SK-N-MC (cell line): ENCODE data around the gene SCD5.

Experiments
- DNase-seq: peaks from one replicate; pipeline ENCODE4 v3.0.0-alpha.2; 2011; ENCODE audit warnings: low read depth, low spot score
- H3K27ac ChIP-seq: fragments of 200-600 bp; sonication (generic); 2 replicates; pipeline ENCODE4 v1.5.1; 2016; ENCODE audit warnings: mixed run types
- H3K36me3 ChIP-seq: fragments of 200-600 bp; sonication (generic); 2 replicates; pipeline ENCODE4 v1.6.1; 2017; ENCODE audit warnings: antibody characterized with exemption, low read length, mixed read lengths; ENCODE audit not compliant: insufficient read depth
- H3K4me3 ChIP-seq: fragments of 200-600 bp; sonication (generic); 2 replicates; pipeline ENCODE4 v1.5.1; 2016
- H3K9ac ChIP-seq: fragments of 200-600 bp; sonication (generic); 2 replicates; pipeline ENCODE4 v1.8.0; 2017; ENCODE audit warnings: mixed run types, mixed read lengths; ENCODE audit not compliant: insufficient read length
- H3K9me3 ChIP-seq: fragments of 200-600 bp; sonication (generic); 2 replicates; pipeline ENCODE4 v1.6.1; 2017; ENCODE audit warnings: low read depth, mild to moderate bottlenecking, antibody characterized with exemption, low read length, moderate library complexity, mixed read lengths
- EZH2 ChIP-seq: fragments of 200-600 bp; sonication (generic); IDR thresholded peaks from one replicate; pipeline ENCODE4 v1.6.1; 2017; ENCODE audit warnings: antibody characterized with exemption
- FOXP2 ChIP-seq: optimal IDR thresholded peaks from 2 replicates; pipeline ENCODE3; 2011; ENCODE audit warnings: mild to moderate bottlenecking, moderate library complexity; ENCODE audit not compliant: insufficient read depth; ENCODE audit errors: extremely low read length, control extremely low read depth
- POLR2AphosphoS5 ChIP-seq: IDR thresholded peaks from 2 replicates; pipeline ENCODE4 v1.6.1; 2012; ENCODE audit warnings: mild to moderate bottlenecking, low read depth, low read length, borderline replicate concordance

SCD5 gene

DNA sequence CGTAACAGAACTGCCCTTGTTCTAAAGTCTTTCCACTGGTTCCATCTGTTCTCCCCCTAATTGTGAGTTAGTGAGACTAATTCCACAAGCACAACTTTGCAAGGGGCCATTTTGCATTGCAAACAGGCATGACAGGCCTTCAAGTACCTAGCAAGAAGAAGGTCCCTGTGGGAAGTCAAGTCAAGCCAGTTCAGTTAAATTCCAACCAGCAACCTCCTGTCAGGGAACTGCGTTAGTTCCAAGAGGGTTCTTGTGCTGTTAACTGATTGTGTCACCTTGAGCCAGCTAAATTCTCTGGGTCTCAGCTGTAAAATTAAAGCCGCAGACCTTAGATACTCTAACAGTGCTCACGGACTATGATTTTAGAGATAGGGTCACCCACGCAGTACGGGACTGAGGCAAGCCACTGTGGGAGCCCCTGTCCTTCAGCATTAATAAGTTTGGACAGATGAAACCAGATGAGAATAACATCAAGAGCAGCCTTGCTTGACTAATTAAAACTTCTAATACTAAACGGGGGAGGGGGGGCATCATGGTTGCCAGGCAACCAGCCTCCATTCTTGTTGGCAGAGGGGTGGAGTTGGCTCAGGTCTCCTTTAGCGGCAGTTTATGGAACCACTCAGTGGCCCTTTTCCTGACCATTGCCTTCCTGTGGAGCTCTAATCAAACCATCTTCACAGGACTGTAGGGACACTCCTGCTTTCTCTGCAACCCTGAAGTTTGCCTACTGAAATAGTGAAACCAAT is 212.7 kb downstream of the SCD5 start:
- no peak for TF ChIP-seq FOXP2
- no peak for TF ChIP-seq POLR2AphosphoS5
- no peak for TF ChIP-seq EZH2
- Histone ChIP-seq H3K9ac (no peak overlapping the region), H3K4me3 (no peak overlapping the region), H3K27ac (no peak overlapping the region), H3K36me3 (no peaks in the 10 kb centered on the region), H3K9me3 (no peaks in the 10 kb centered on the region)
- DNase-seq: no peak

DNA sequence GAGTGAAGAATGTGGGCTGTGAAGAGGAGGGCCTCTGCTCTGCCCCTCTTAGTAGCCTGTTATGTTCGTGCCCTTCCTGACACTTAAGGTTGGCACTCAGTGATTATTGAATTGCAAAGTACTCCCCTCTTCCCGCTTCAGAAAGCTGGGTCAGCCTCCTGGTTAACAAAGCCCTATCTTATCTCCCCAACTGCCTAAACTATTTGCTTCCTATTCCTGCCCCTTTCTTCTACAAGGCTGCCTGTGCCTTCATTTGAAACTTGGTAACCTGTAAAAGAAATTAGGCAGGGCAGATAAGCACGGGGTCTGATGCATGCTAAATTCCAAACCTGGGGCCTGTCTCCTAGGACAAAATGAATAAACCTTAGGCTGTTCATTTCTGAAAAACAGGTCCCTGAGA is 213.7 kb downstream of the SCD5 start:
- no peak overlapping the region for H3K9ac ChIP-seq
- H3K4me3 ChIP-seq: no peak overlapping the region
- DNase-seq: no peak
- no peaks in the 10 kb centered on the region for H3K9me3 ChIP-seq
- no peak for TF ChIP-seq FOXP2
- TF ChIP-seq POLR2AphosphoS5: no peak
- TF ChIP-seq EZH2: no peak
- H3K27ac ChIP-seq: no peak overlapping the region
- H3K36me3 ChIP-seq: no peaks in the 10 kb centered on the region

DNA sequence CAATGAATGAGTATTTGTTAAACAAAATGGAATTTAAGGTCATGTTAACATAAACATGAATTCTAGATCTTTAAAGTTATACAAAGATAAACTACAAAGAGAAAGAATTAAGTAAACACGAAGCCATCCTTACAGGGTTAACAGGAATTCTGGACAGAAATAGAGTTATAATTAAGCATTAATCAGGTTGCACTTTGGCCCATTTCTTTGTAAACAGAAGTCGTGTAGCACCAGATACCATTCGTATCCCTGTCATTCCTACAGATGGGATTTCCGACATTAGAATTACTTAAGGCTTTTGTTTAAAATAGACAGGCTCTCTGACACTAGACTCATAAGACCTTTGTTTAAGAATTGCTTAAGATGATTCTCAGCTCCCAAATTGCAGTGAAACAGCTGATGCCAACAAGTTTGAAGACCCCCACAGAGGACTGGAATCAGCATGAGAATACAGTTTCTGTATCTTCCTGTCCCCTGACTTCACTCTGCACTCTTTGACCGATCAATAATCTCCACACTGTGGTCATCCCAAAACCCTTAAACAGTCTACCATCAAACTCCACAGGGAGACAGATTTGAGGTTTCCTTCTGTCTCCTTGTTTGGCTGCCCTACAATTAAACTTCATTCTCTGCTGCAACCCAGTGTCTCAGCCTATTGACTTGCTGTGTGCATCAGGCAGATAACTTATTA is 214.6 kb downstream of the SCD5 start:
- H3K9ac ChIP-seq: no peak overlapping the region
- no peak overlapping the region for H3K27ac ChIP-seq
- no peaks in the 10 kb centered on the region for H3K36me3 ChIP-seq
- no peaks in the 10 kb centered on the region for H3K9me3 ChIP-seq
- no peak overlapping the region for H3K4me3 ChIP-seq
- no peak for DNase-seq
- no peak for TF ChIP-seq POLR2AphosphoS5
- no peak for TF ChIP-seq FOXP2
- no peak for TF ChIP-seq EZH2

DNA sequence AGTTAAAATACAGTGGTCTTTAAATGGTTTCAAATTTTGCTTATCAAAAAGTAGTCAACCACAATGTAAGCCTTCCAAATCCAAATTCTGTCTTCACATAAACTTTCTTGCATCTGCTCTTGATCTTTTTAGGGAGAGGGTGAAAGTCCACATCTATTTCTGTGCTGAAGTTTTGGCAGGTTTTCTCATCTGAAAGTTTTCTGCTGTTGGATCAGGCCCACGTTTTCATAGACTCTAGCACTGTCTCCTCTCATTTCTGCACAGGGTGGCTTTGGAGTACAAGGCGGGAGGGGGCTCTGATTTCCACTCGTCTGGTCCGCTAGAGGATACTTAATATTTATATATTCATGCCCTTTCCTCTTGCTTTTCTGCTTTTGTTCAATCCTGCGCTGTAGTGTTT is 218.7 kb downstream of the SCD5 start:
- TF ChIP-seq POLR2AphosphoS5: no peak
- TF ChIP-seq EZH2: no peak
- no peak for TF ChIP-seq FOXP2
- DNase-seq: no peak
- Histone ChIP-seq H3K4me3 (no peak overlapping the region), H3K36me3 (no peaks in the 10 kb centered on the region), H3K9me3 (no peaks in the 10 kb centered on the region), H3K9ac (no peak overlapping the region), H3K27ac (no peak overlapping the region)
